ENCODE measurements around the gene SESN3.

SESN3 gene

DNA sequence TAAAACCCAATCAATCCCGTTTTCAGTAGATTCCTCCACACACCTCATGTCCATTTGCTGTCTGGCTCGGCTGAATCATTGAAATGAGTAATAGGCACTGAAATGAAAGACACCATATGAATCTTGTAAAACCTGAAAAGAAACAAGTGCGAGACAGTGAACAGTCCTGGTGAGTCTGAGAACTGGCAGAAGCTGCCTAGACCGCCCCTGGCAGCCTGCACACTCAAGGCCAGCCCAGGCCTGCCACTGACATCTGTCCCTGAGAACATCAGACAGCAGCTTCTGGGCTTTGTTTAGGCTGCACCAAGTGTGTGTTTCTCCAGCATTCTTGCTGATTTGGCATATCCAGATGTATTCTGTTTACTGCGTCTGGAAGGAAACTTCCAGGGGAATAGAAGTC is 96.5 kb downstream of the SESN3 start:
- in situ Hi-C loops (cut with MboI; ENCODE audit: low sequenced_read_pairs), result loop anchor here (25.0 kb wide), 1 partner anchor 1303 kb away; no protein-coding TSS in a partner anchor

DNA sequence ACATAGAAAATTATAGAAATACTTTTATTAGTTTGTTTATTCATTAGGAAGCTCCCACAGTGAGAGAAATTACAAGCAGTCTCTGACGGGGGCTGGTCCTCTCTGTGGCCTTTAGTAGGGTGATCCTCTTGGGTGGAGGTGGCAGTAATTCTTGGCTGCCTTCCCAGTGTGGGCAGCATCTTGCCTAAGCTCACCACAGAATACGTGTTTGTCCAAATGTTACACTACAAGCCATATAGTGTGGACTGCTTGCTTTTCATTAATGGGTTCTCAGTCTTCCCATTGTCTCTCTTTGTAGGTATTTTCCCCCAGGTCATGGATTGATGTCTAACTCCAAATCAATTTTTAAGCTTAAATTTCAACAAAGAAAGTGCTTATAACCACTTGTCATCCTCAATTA is 98.0 kb downstream of the SESN3 start:
- in situ Hi-C loops (cut with MboI; ENCODE audit: low sequenced_read_pairs), result loop anchor here (25.0 kb wide), 1 partner anchor 1304 kb away; no protein-coding TSS in a partner anchor

DNA sequence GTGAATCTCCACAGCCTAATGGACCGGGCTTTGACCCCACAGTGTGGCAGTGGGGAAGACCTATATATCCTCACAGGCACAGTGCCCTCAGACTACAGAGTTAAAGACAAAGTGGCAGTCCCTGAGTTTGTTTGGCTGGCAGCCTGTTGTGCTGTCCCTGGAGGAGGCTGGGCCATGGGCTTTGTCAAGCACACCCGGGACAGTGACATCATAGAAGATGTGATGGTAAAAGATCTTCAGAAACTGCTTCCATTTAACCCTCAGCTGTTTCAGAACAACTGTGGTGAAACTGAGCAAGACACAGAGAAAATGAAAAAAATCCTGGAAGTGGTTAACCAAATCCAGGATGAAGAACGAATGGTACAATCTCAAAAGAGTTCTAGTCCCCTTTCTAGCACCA is 102.4 kb downstream of the SESN3 start:
- in situ Hi-C loops (cut with MboI; ENCODE audit: low sequenced_read_pairs), result loop anchor here (25.0 kb wide), 1 partner anchor 1309 kb away; no protein-coding TSS in a partner anchor

DNA sequence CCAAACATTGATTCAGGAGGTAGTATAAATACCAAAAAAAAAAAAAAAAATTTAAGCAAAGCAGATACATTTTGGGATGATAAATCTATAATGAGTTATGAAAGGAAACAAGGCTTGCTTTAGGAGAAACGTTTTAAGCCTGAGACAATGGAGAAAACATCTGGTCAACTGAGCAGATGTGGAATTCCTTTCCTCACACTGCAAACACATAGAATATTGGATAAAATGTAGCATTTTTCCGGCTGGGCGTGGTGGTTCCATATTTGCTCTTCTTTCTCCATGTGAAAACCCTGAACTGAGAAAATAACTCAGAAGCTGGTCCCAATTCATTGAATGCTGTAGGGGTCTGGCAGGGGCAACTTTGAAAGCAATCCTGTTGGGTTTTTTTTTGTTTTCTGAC is 107.4 kb downstream of the SESN3 start:
- in situ Hi-C loops (cut with MboI; ENCODE audit: low sequenced_read_pairs), result no loop called here

DNA sequence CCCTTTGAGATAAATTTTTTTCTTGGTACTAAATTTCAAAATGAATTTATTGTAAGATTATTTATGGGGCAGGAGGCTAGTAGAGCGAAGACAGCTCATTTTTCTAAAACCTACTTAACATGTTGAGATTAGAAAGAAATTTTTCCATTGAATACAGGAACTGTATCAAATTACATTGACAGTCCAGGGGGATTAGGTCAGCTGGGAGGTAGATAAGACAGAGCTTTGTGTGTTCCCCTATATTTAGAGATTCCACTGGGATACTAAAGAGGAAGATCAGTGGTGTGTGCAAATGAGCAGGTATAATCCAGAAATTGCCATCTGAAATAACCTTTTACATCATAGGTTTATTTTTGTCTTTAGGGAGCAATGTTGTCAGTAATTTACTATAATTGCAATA is 109.3 kb downstream of the SESN3 start:
- in situ Hi-C loops (cut with MboI; ENCODE audit: low sequenced_read_pairs), result no loop called here

DNA sequence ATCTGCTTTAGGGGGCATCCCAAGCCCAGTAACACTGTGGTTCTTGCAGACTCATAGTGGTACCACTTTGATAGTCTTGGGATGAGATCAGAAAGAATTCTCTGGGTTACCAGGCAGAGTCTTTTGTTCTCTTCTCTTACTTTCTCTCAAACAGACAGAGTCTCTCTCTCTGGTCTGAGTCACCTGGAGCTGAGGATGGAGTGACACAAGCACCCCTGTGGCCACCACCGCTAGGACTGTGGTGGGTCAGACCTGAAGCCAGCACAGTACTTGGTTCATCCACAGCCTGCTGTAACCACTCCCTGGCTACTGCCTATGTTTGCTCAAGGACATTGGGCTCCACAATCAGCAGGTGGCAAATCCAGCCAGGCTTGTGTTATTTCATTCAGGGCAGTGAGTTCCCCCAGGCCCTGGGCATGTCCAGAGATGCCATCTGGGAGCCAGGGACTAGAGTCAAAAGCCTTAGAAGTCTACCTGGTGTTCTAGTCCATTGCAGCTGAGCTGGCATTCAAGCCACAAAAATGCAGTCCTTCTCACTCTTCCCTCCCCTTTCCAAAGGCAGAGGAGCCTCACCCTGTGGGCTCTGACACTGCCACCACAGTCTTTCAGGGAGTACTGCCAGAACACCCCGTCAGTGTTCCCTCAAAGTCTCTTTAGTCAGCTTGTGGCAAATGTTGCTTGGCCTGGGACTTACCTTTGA is 111.5 kb downstream of the SESN3 start:
- in situ Hi-C loops (cut with MboI; ENCODE audit: low sequenced_read_pairs), result no loop called here

DNA sequence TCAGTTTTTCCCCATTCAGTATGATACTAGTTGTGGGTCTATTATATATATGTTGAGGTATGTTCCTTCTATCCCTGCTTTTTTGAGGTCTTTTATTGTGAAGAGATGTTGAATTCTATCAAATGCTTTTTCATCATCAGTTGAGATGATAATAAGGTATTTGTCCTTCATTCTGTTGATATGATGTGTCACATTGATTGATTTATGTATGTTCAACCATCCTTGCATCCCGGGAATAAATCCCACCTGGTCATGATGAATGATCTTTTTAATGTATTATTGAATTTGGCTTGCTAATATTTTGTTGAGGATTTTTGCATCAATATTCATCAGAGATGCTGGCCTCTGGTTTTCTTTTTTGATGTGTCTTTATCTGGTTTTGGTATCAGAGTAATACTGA is 115.4 kb downstream of the SESN3 start:
- in situ Hi-C loops (cut with MboI; ENCODE audit: low sequenced_read_pairs), result no loop called here

Measured in HL-60/S4 (cell line).